Keratinocyte (primary cell): ENCODE measurements around the gene PCDHA2. TPM values are rescaled to one million over a fixed set of nuclear protein-coding genes. Genes with fewer than 3 reads are reported as not detected.

Source experiments
- DNase-seq: peaks from one replicate; pipeline ENCODE4 v3.0.0-alpha.2; 2011; ENCODE audit warnings: low read depth, missing footprints, low spot score
- FAIRE-seq: peaks from 2 replicates; lab custom pipeline; 2011; peaks lifted over from hg19 to GRCh38; lab: Jason Lieb, UNC
- H2AFZ ChIP-seq: 2 replicates; pipeline ENCODE4 v1.6.0; 2012; ENCODE audit warnings: low read length, control low read depth, inconsistent platforms; ENCODE audit not compliant: control insufficient read depth
- H3K27ac ChIP-seq: 2 replicates; pipeline ENCODE4 v1.5.1; 2011; ENCODE audit warnings: low read length; ENCODE audit not compliant: control insufficient read depth, insufficient read depth
- H3K27me3 ChIP-seq: 3 replicates; pipeline ENCODE4 v1.6.0; 2011; ENCODE audit warnings: low read length; ENCODE audit not compliant: control insufficient read depth, insufficient read depth; ENCODE audit errors: extremely low read depth
- H3K36me3 ChIP-seq, 2 experiments: 2 replicates in 1 of 2; 3 replicates in 1 of 2; pipeline ENCODE4 v1.5.1; 2011; ENCODE audit warnings: low read length in 2 of 2, mild to moderate bottlenecking in 1 of 2; ENCODE audit not compliant: control insufficient read depth in 2 of 2, insufficient read depth in 2 of 2; ENCODE audit errors: extremely low read depth in 1 of 2
- H3K4me1 ChIP-seq: 3 replicates; pipeline ENCODE4 v1.5.1; 2011; ENCODE audit warnings: low read length; ENCODE audit not compliant: control insufficient read depth, insufficient read depth; ENCODE audit errors: extremely low read depth
- H3K4me2 ChIP-seq: 3 replicates; pipeline ENCODE4 v1.6.0; 2011; ENCODE audit warnings: low read depth, low read length; ENCODE audit not compliant: control insufficient read depth, insufficient read depth; ENCODE audit errors: extremely low read depth
- H3K4me3 ChIP-seq, 3 experiments: fragments of 200-600 bp in 1 of 3; sonication (generic) in 1 of 3; 2 replicates in 2 of 3; 3 replicates in 1 of 3; pipeline ENCODE4 v1.5.1; 2011 to 2016; ENCODE audit warnings: low read length in 3 of 3, mild to moderate bottlenecking in 3 of 3, control low read depth in 2 of 3, inconsistent platforms in 1 of 3, low read depth in 1 of 3, mixed read lengths in 1 of 3, mixed run types in 1 of 3, moderate library complexity in 1 of 3; ENCODE audit not compliant: control insufficient read depth in 2 of 3, insufficient read depth in 2 of 3; ENCODE audit errors: extremely low read depth in 1 of 3
- H3K79me2 ChIP-seq: 2 replicates; pipeline ENCODE4 v1.6.0; 2012; ENCODE audit warnings: low read length; ENCODE audit not compliant: control insufficient read depth, insufficient read depth
- H3K9ac ChIP-seq: 3 replicates; pipeline ENCODE4 v1.6.0; 2011; ENCODE audit warnings: low read length; ENCODE audit not compliant: control insufficient read depth, insufficient read depth; ENCODE audit errors: extremely low read depth
- H3K9me1 ChIP-seq: 3 replicates; pipeline ENCODE4 v1.6.0; 2011; ENCODE audit warnings: low read length; ENCODE audit not compliant: control insufficient read depth, insufficient read depth; ENCODE audit errors: extremely low read depth
- H3K9me3 ChIP-seq: 2 replicates; pipeline ENCODE4 v1.5.1; 2012; ENCODE audit warnings: low read depth, low read length; ENCODE audit not compliant: control insufficient read depth
- H4K20me1 ChIP-seq: 3 replicates; pipeline ENCODE4 v1.6.0; 2011; ENCODE audit warnings: low read length; ENCODE audit not compliant: control insufficient read depth, insufficient read depth; ENCODE audit errors: extremely low read depth
- CTCF ChIP-seq, 3 experiments: IDR thresholded peaks in 1 of 3; conservative IDR thresholded peaks in 1 of 3; optimal IDR thresholded peaks in 1 of 3; 2 replicates in 2 of 3; 3 replicates in 1 of 3; pipeline versions ENCODE3 to v1.5.1; 2011; ENCODE audit warnings: low read length in 3 of 3, mild to moderate bottlenecking in 3 of 3, moderate library complexity in 2 of 3, control low read depth in 1 of 3, inconsistent platforms in 1 of 3; ENCODE audit not compliant: insufficient read depth in 2 of 3; ENCODE audit errors: extremely low read depth in 1 of 3
- EZH2 ChIP-seq: IDR thresholded peaks from one replicate; pipeline ENCODE4 v1.6.1; 2012; ENCODE audit warnings: inconsistent platforms, mild to moderate bottlenecking, low read length, moderate library complexity
- dilution Hi-C: fragments of 300-500 bp; cut with MboI; formaldehyde crosslinking; loops from one replicate; pipeline ENCODE4 v1.7.0; 2020; ENCODE audit warnings: low sequenced_read_pairs; ENCODE audit not compliant: extremely low pct_ligation_motif_present
- polyA plus RNA-seq, 5 experiments: library from polyadenylated mRNA; depleted of rRNA in 3 of 5; stranded (reverse) in 3 of 5; stranded (forward) in 1 of 5; unstranded in 1 of 5; fragments of >200 nt; gene quantifications; 1 replicate in 1 of 5; 2 replicates in 3 of 5; 3 replicates in 1 of 5; pipeline versions ENCODE4 v1.2.1 to v1.2.3, GENCODE V29; 2011 to 2012; ENCODE audit warnings: missing spikeins in 2 of 5, low read depth in 1 of 5, low replicate concordance in 1 of 5

Gene PCDHA2
- polyA plus RNA-seq, 1 donor (not counting 4 experiments of a cell fraction or from before 2014, with no cell fraction given): not detected

GRCh38 chr5:140842798-140843733 lies 48.4 kb downstream of the PCDHA2 start:
- Histone ChIP-seq H3K9me3 (peaks cover 6% of the 10 kb centered on the region), H3K4me1 (no peaks in the 10 kb centered on the region), H3K36me3 (no peaks in the 10 kb centered on the region), H3K4me3 (no peak overlapping the region), H3K79me2 (no peaks in the 10 kb centered on the region), H4K20me1 (no peaks in the 10 kb centered on the region), H3K4me2 (no peak overlapping the region), H3K27ac (no peak overlapping the region), H3K9ac (no peak overlapping the region), H3K9me1 (no peaks in the 10 kb centered on the region), H2AFZ (no peak overlapping the region), H3K27me3 (no peaks in the 10 kb centered on the region)
- DNase-seq (no peak), FAIRE-seq (no peak)
- TF ChIP-seq CTCF (optimal IDR thresholded peaks at IDR 0.05 in 1 of 3, IDR thresholded peaks at IDR 0.05 in 1 of 3, conservative IDR thresholded peaks at IDR 0.05 in 1 of 3; ENCODE audit: extremely low read depth in 1 of 3, insufficient read depth in 2 of 3, low read length in 3 of 3): no peak
- no peak for TF ChIP-seq EZH2
- dilution Hi-C loops: no loop called here

Other genes with a start within 250 kb of the PCDHA2 start
- 4.9 to 7.7 TPM (median 5.2 TPM) in 3 replicates for gene EIF4EBP3, start 247.2 kb upstream of the PCDHA2 start, polyA plus RNA-seq
- gene SRA1, start 237.4 kb upstream of the PCDHA2 start, polyA plus RNA-seq: 19.3 to 48.3 TPM (median 32.4 TPM) in 3 replicates
- gene APBB3, start 230.3 kb upstream of the PCDHA2 start, polyA plus RNA-seq: 6.7 to 12.4 TPM (median 7.1 TPM) in 3 replicates
- 63.1 to 95.7 TPM (median 63.5 TPM) in 3 replicates for gene SLC35A4, start 230.0 kb upstream of the PCDHA2 start, polyA plus RNA-seq
- gene CD14, start 161.7 kb upstream of the PCDHA2 start, polyA plus RNA-seq: 0.06 to 0.19 TPM (median 0.18 TPM) in 3 replicates
- 7.6 to 9.2 TPM (median 7.9 TPM) in 3 replicates for gene TMCO6, start 155.4 kb upstream of the PCDHA2 start, polyA plus RNA-seq
- 65.6 to 143 TPM (median 101 TPM) in 3 replicates for gene NDUFA2, start 147.2 kb upstream of the PCDHA2 start, polyA plus RNA-seq
- 76.4 to 119 TPM (median 118 TPM) in 3 replicates for gene IK, start 147.0 kb upstream of the PCDHA2 start, polyA plus RNA-seq
- 21.6 to 29.3 TPM (median 22.1 TPM) in 3 replicates for gene WDR55, start 129.9 kb upstream of the PCDHA2 start, polyA plus RNA-seq
- gene DND1, start 121.3 kb upstream of the PCDHA2 start, polyA plus RNA-seq: 0.22 to 0.48 TPM (median 0.23 TPM) in 3 replicates
- gene HARS1, start 103.5 kb upstream of the PCDHA2 start, polyA plus RNA-seq: 72.0 to 115 TPM (median 87.8 TPM) in 3 replicates
- 36.8 to 44.5 TPM (median 40.3 TPM) in 3 replicates for gene HARS2, start 103.4 kb upstream of the PCDHA2 start, polyA plus RNA-seq
- 47.1 to 75.0 TPM (median 49.2 TPM) in 3 replicates for gene ZMAT2, start 94.4 kb upstream of the PCDHA2 start, polyA plus RNA-seq
- gene PCDHA1, start 8.7 kb upstream of the PCDHA2 start, polyA plus RNA-seq: 0.03 to 0.07 TPM (median 0.06 TPM) in 3 replicates
- 0.01 to 0.02 TPM in 2 of 3 replicates, not detected in the other for gene PCDHA3, start 6.2 kb downstream of the PCDHA2 start, polyA plus RNA-seq
- 0.01 to 0.15 TPM (median 0.07 TPM) in 3 replicates for gene PCDHA4, start 12.2 kb downstream of the PCDHA2 start, polyA plus RNA-seq
- gene PCDHA5, start 26.8 kb downstream of the PCDHA2 start, polyA plus RNA-seq: 0.01 TPM in 1 of 3 replicates, not detected in the others
- 0.03 to 0.14 TPM (median 0.04 TPM) in 3 replicates for gene PCDHA6, start 33.1 kb downstream of the PCDHA2 start, polyA plus RNA-seq
- gene PCDHA7, start 39.4 kb downstream of the PCDHA2 start, polyA plus RNA-seq: 0.02 to 0.05 TPM (median 0.04 TPM) in 3 replicates
- gene PCDHA8, start 46.3 kb downstream of the PCDHA2 start, polyA plus RNA-seq: not detected in 3 replicates
- 0.01 TPM in 1 of 3 replicates, not detected in the others for gene PCDHA9, start 53.5 kb downstream of the PCDHA2 start, polyA plus RNA-seq
- 0.03 to 0.06 TPM (median 0.05 TPM) in 3 replicates for gene PCDHA10, start 61.0 kb downstream of the PCDHA2 start, polyA plus RNA-seq
- 0.12 to 0.28 TPM in 2 of 3 replicates, not detected in the other for gene PCDHA11, start 74.1 kb downstream of the PCDHA2 start, polyA plus RNA-seq
- gene PCDHA12, start 80.5 kb downstream of the PCDHA2 start, polyA plus RNA-seq: 0.04 to 0.40 TPM (median 0.07 TPM) in 3 replicates
- gene PCDHA13, start 87.3 kb downstream of the PCDHA2 start, polyA plus RNA-seq: 0.04 to 0.12 TPM in 2 of 3 replicates, not detected in the other
- 0.14 to 0.64 TPM (median 0.45 TPM) in 3 replicates for gene PCDHAC1, start 131.4 kb downstream of the PCDHA2 start, polyA plus RNA-seq
- 1.2 to 2.1 TPM (median 1.9 TPM) in 3 replicates for gene PCDHAC2, start 171.6 kb downstream of the PCDHA2 start, polyA plus RNA-seq